Measurements from ENCODE around the gene NOS2.
"Not testable (repeated sequence)": the region's sequence is repeated elsewhere in the genome, so short reads cannot be mapped to it uniquely, and the experiment has no call there.

Gene NOS2

DNA sequence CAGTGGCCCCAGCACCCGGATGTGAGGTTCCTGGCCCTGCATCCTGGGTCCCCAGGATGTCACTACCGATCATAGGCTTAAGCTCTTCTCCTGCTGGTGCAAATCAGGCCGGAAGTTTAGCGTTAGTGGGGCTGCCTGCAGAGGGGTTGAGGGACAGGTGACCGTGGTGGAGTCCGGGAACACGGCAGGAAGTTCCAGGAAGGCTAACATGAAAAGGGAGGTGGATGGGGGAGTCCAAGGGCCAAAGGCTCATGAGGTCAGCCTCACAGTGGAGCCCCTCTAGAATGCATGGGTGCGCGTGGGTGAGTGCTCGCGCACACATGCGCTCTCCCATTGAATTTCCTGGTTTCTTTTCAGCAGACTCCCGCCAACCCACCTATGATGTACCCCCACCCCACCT is 46.6 kb downstream of the NOS2 start:
- DNase-seq, result not testable (repeated sequence)

DNA sequence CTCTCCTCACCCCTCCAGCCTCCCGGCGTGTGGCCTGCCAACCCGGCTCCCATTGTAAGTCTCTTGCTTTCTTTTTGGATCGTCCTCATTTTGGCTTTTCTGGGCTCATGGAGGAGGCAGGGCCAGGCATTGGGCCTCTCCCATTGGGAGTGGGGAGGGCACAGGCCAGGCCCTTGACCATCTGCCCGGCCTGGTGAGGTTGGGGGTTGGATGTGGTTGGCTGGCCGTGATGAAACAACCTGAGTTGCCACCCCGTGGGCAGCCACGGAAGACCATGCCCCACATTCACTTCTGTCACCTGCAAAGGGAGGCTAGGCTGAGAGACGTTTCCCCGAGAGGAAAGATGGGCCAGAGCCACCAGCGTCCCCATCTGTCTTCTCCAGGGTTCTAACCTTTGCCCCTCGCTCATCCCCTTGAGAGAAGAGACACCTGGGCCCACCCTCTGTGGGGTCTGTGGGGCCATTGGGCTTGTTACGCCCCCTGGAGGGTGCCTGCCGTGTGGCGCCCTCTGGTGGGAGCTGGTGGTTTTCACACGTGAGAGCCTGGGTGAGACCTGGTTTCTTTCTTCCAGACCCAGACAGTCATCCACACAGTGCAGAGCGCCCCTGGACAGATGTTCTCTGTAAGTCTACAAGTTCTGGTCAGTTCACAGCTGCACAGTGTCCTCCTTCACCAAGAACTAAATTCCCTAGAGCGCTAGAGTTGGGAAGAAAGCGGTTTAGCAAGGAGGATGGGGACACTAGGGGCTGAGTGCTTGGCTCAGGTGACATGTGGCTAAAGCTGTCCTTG is 47.3 kb downstream of the NOS2 start:
- DNase-seq, result not testable (repeated sequence)

- no peak for DNase-seq
Observed at GRCh38 chr17:27751622-27752490, 48.5 kb downstream of the NOS2 start.

DNA sequence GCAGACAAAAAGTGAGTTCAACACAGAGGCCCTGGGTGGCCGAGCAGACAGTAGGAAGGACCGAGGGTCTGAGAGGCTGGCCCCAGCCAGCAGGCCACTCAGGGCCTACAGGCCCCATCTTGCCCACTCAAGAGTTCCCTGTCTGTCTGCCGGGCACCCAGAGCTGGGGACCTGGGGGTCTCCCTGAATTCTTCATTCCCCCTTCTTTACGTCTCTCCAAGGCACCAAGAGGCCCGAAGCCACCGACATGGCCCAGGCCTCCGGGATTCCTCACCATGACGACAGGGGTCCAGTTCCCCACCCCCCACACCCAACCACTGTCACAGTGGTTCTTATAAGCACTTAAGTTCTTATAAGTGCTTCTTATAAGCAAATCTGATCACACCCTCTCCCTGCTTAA is 49.2 kb downstream of the NOS2 start:
- no peak for DNase-seq

GRCh38 chr17:27749562-27750150 is 50.7 kb downstream of the NOS2 start:
- not testable (repeated sequence) for DNase-seq

- DNase-seq, result no peak
Observed at GRCh38 chr17:27748360-27748825, 51.9 kb downstream of the NOS2 start.

GRCh38 chr17:27747462-27748359 is 52.6 kb downstream of the NOS2 start:
- DNase-seq, result no peak

- DNase-seq, result no peak
Observed at GRCh38 chr17:27746881-27747280, 53.4 kb downstream of the NOS2 start.

GRCh38 chr17:27746320-27746719 is 54.0 kb downstream of the NOS2 start:
- not testable (repeated sequence) for DNase-seq

DNA sequence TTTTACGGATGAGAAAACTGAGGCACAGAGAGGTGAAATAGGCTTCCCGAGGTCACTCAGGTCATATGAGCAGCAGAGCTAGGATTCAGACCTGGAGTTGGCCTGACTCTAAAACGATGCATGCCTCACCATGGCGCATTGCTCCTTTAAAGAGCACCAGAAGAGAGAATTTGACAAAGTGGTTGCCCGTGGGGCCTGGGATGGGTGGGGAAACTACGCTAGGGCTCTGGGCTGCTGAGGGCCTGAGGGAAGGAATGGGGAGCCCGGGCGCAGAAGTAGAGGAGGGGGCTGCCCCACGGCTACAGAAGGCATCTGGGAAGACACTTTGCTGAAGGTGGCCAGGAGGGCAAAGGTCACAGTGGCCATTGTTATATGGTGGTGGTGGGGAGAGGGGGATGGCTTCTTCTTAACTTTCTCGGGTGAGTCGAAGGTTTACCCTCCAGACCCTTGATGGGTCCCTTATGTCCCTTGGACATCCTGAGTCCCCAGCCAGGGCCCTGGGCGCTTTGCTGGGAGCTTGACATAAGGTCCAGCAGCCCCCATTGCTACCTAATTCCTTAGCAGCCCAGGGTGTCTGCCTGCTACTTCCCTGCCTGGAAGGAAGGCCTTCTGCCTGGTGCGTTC is 55.0 kb downstream of the NOS2 start:
- DNase-seq, result not testable (repeated sequence)

DNA sequence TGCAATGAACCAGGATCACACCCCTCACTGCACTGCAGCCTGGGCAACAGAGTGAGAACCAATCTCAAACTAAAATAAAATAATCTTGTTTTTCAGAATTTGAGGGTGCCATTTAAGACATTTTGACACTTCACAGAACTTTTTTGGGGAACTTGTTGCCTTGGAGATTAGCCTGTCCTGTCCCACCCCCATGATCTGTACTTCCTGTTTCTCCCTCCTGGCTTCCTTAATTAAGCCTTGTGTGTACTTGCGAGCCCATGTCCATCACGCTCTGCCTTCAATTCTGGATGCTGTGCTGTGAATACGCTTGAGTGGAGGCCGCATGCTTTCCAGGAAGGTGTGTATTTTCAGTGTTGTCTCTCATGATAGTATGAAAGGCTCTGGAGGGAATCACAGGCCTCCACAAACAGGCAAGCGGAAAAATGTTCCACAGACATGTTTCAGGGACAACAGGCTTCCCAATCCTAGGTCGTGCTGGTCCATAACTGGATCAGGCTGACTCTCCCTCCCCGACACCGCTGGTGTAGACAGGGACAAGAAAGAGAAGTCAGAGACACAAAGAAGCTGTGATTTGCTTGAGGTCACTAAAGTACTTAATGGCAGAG is 56.9 kb downstream of the NOS2 start:
- no peak for DNase-seq

- no peak for DNase-seq
Observed at GRCh38 chr17:27741971-27742575, 58.3 kb downstream of the NOS2 start.

GRCh38 chr17:27741361-27741861 is 58.9 kb downstream of the NOS2 start:
- no peak for DNase-seq

DNA sequence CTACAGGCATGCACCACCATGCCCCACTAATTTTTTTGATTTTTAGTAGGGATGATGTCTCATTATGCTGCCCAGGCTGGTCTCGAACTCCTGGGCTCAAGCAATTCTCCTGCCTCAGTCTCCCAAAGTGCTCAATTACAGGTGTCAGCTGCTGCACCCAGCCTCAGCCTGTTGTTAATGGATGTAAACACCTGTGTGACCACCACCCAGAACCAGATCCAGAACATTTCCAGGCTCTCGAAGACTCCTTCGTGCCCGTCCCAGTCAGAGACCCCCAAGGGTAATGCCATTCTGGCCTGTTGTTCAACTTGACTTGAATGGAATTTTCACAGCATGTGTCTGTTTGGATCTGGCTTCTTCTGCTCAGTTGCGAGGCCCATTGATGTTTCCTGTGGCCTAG is 59.8 kb downstream of the NOS2 start:
- not testable (repeated sequence) for DNase-seq

DNA sequence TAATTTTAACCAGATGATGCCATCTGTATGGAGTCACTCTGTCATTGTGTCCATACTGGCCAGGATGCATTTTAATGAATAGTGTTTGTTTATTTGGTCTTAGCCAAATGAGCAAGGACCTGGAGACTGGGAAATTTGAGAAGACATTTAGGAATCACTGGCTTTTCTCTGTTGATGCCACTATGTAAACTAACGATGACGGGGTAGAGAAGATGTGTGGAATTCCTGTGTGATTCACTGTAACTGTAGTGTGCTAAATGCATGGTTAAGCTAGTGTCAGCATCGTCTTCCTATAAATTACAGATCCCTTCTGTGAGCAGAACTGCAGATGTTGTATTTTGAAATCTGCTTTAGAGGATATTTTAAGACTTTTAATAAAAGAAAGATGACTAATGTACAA is 66.6 kb downstream of the NOS2 start:
- DNase-seq, result no peak

- not testable (repeated sequence) for DNase-seq
Observed at GRCh38 chr17:27732746-27733145, 67.6 kb downstream of the NOS2 start.

DNA sequence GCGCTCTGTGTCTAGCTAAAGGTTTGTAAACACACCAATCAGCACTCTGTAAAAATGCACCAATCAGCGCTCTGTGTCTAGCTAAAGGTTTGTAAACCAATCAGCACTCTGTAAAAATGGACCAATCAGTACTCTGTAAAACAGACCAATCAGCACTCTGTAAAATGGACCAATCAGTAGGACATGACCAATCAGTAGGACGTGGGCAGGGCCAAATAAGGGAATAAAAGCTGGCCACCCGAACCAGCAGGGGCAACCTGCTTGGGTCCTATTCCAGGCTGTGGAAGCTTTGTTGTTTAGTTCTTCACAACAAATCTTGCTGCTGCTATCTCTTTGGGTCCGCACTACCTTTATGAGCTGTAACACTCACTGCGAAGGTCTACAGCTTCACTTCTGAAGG is 74.3 kb downstream of the NOS2 start:
- not testable (repeated sequence) for DNase-seq

DNA sequence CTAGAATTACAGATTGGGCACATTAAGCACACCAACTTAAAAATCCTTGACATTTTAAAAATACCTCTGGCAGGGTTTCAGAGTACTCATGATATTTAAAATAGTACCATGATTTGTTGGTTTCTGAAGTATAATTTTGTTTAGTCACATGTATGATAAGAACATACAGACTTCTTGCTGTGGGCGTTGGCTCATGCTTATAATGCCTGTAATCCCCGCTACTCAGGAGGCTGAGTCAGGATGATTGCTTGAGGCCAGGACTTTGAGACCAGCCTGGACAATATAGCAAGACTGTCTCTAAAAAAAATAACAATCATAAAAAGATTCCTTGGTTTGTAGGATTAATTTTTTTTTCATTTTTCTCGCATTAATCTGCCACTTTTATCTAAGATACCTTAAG is 78.5 kb downstream of the NOS2 start:
- DNase-seq, result no peak

Measured in eye (tissue), 1 donor.